Measurements from ENCODE around the gene E2F7.

GRCh38 chr12:77044721-77045120 is 20.6 kb downstream of the E2F7 start:
- no peak for TF ChIP-seq EZH2 (IDR thresholded peaks at IDR 0.05)
- TF ChIP-seq POLR2AphosphoS5 (IDR thresholded peaks at IDR 0.05; ENCODE audit: borderline replicate concordance, low read depth, low read length): no peak
- no peak for TF ChIP-seq FOXP2 (optimal IDR thresholded peaks at IDR 0.05; ENCODE audit: control extremely low read depth, extremely low read length, insufficient read depth)
